ENCODE results near the gene SIGLEC1. TPM values are rescaled to one million over a fixed set of nuclear protein-coding genes. Genes with fewer than 3 reads are reported as not detected.

SIGLEC1 gene
- total and polyA plus RNA-seq, 2 experiments from 2014 or later, result not detected

- Histone ChIP-seq H3F3A (replicated peaks; ENCODE audit: low read depth) (peaks cover 3% of the 10 kb centered on the region; the same call in 1 of the 2 replicates), H3K4me1 (ENCODE audit: insufficient read depth) (peaks cover 8% of the 10 kb centered on the region; the same call in 1 of the 2 replicates), H2AFZ (no peak overlapping the region), H4K20me1 (replicated peaks; ENCODE audit: insufficient read depth) (no peaks in the 10 kb centered on the region), H3K9me2 (ENCODE audit: insufficient read depth) (no peaks in the 10 kb centered on the region), H3K27me3 (ENCODE audit: insufficient read depth) (peaks cover 40% of the 10 kb centered on the region), H3K36me3 (ENCODE audit: insufficient read depth) (no peaks in the 10 kb centered on the region), H3K27ac (ENCODE audit: low read depth) (no peak overlapping the region), H3K4me2 (no peak overlapping the region), H3K79me2 (replicated peaks; ENCODE audit: insufficient read depth) (no peaks in the 10 kb centered on the region), H3K4me3 (no peak overlapping the region)
- Mint-ChIP-seq H3K27ac (no peak overlapping the region), H3K36me3 (ENCODE audit: low read depth) (no peaks in the 10 kb centered on the region), H3K9me3 (peaks cover 2% of the 10 kb centered on the region; the same call in 1 of the 3 replicates), H3K27me3 (ENCODE audit: insufficient read depth, low read depth, poor library complexity) (peaks cover 23% of the 10 kb centered on the region), H3K4me3 (no peak overlapping the region), H3K4me1 (peaks cover 25% of the 10 kb centered on the region)
- DNase-seq (ENCODE audit: low spot score), result no peak
- peak in 1 of 2 experiments; percentile 27; a peak in 1 of 4 replicates for TF ChIP-seq CTCF (conservative IDR thresholded peaks at IDR 0.05; ENCODE audit: low read depth in 2 of 2)
- no peak for TF ChIP-seq NANOG (IDR thresholded peaks at IDR 0.05; ENCODE audit: borderline replicate concordance)
- no peak for ATAC-seq
Measured at GRCh38 chr20:3669710-3670367, 42.6 kb downstream of the SIGLEC1 start.

- H2AFZ ChIP-seq, result no peak overlapping the region
- Mint-ChIP-seq H3K27ac (no peak overlapping the region), H3K36me3 (ENCODE audit: low read depth) (no peaks in the 10 kb centered on the region), H3K9me3 (peaks cover 2% of the 10 kb centered on the region; the same call in 2 of the 3 replicates), H3K4me3 (no peak overlapping the region; the same call in 2 of the 3 replicates), H3K27me3 (ENCODE audit: insufficient read depth, low read depth, poor library complexity) (peaks cover 26% of the 10 kb centered on the region), H3K4me1 (peaks cover 17% of the 10 kb centered on the region)
- H3K4me1 ChIP-seq (ENCODE audit: insufficient read depth), result peaks cover 8% of the 10 kb centered on the region; the same call in 1 of the 2 replicates
- H3F3A ChIP-seq (replicated peaks; ENCODE audit: low read depth), result no peaks in the 10 kb centered on the region
- no peak for ATAC-seq
- no peaks in the 10 kb centered on the region for H3K9me2 ChIP-seq (ENCODE audit: insufficient read depth)
- H3K27me3 ChIP-seq (ENCODE audit: insufficient read depth), result peaks cover 38% of the 10 kb centered on the region
- H4K20me1 ChIP-seq (replicated peaks; ENCODE audit: insufficient read depth), result no peaks in the 10 kb centered on the region
- H3K4me2 ChIP-seq, result peak overlapping the region; percentile 60; the same call in 1 of the 2 replicates
- no peak overlapping the region for H3K27ac ChIP-seq (ENCODE audit: low read depth)
- DNase-seq (ENCODE audit: low spot score), result no peak
- H3K4me3 ChIP-seq, result 0 out of 2 replicates have a peak overlapping the region, but pooled peaks have one; percentile 14
- H3K79me2 ChIP-seq (replicated peaks; ENCODE audit: insufficient read depth), result no peaks in the 10 kb centered on the region
- no peaks in the 10 kb centered on the region for H3K36me3 ChIP-seq (ENCODE audit: insufficient read depth)
- no peak for TF ChIP-seq CREB1 (CRISPR knock-in tag; IDR thresholded peaks at IDR 0.05; ENCODE audit: low read depth)
- no peak for TF ChIP-seq ETS1 (IDR thresholded peaks at IDR 0.05)
- no peak for TF ChIP-seq EZH2 (IDR thresholded peaks at IDR 0.05; ENCODE audit: low read depth, unreplicated experiment)
- TF ChIP-seq NANOG (IDR thresholded peaks at IDR 0.05; ENCODE audit: borderline replicate concordance), result no peak
- TF ChIP-seq POLR2AphosphoS5 (IDR thresholded peaks at IDR 0.05; ENCODE audit: low read depth), result no peak
- TF ChIP-seq ZNF462 (CRISPR knock-in tag; IDR thresholded peaks at IDR 0.05), result no peak
- no peak for TF ChIP-seq STAT1 (IDR thresholded peaks at IDR 0.05; ENCODE audit: unreplicated experiment)
Measured at GRCh38 chr20:3667434-3668037, 44.9 kb downstream of the SIGLEC1 start.
